ENCODE results near the gene FUZ.
A peak's percentile ranks its signal among the peaks of the same experiment; 100 is the strongest.

Gene FUZ

DNA sequence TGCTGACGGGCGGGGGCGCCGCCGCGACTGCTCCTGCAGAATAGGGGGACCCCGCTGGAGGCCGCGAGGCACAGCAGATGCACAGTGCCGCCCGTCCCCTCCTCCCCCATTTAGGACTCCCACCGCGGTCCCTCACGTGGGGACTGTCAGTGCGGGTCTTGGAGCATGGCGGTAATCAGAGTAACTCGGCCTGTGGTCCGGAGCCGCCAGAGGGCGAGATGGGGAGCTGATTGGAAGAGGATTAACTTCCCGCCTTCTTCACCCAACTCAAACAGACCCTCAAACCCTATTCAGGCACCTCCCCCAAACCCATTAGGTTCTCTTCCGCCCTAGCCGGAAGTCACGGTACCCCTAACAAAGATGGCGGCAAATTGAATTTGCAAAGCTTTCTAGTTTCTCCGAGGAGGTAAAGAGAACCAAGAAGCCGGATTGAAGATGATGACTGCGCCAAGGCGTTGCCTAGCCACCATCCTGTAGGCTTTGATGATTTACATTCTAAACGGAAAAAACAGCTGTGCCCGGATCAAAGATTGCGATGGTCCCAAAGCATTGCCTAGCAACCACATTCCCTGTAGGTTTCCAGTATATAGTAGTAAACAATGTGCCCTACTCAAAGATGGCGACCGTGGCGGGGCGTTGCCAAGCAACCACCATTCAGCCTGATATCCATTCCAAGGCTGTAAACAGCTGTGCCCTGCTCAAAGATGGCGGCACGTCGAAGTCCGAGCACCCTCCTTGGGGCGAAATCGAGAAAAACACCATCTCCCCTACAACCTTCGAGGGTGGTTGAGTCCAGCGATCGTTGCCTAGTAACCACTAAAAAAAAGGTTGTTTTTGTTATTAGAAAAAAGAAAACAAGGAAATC, at the start of gene FUZ:
Gene FUZ, minus strand, starts transcription at position 296 of the 865 bp plus-strand sequence. Its CDS starts 186 bp downstream, at position 110.
- DNase-seq (ENCODE audit: low read depth in 2 of 3, low spot score in 1 of 3) = peak; percentile 84 to 89 (median 88)

DNA sequence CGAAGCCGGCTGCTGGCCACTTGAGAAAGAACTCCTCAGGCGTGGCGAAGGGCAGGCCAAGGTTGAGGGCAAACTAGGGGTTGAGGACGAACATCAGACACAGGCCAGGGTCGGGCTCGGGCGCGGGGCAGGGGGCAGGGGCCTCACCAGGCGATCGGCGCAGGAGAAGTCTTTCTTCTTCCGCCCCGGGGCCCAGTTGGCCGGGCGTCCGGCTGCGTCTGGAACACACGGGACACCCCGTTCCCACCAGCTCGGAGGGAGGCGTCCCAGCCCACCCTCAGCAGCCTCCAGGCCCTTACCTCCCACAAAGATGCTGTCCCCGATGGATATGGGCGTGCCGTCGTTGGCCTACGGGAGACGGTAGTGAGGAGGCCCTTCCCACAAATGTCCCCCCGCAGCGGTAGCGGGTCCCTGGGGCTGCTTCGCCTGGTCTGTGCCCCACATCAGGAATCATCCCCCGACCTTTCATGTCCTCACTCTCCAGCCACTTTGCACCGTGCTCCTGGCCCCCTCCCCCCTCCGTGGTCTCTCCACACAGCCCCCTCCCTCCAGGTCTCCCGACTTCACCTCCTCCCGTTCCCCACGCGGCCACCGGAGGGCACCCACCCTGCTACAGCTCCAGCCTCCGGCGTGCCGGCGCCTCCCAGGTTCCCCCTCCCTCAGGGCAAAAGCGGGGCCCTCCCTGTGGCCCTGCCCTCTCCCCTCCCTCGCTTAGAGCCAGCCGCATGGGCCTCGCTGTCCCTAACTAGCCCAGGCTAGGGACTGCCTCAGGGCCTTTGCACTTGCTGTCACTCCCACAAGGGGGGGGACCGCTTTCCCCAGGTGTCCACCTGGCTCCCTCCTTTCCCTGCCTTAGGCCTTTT, 49.5 kb upstream of the FUZ start:
- no peak for DNase-seq (ENCODE audit: low read depth in 2 of 3, low spot score in 1 of 3)

- DNase-seq (ENCODE audit: low read depth in 2 of 3, low spot score in 1 of 3) = no peak
Observed at GRCh38 chr19:49861541-49862378, 48.7 kb upstream of the FUZ start.

DNA sequence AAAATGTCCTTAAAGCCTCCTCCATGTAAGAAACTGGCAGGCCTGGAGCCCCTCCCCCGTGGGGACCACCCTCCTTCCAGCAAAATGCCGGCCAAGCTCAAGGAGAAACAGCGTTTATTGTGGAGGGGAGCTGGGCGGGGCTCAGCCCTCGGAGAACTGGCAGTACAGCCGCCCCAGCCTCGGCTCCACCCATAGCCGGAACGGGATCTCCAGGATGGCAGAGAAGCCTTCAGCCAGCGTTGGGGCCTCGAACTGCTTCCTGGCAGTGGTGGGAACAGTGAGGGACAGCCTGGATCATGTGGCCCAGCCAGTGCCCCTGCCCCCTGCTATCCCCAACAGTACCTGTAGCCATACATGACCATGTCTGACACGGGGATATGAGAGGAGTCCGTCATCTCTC, 48.0 kb upstream of the FUZ start:
- DNase-seq (ENCODE audit: low read depth in 2 of 3, low spot score in 1 of 3) = no peak

DNA sequence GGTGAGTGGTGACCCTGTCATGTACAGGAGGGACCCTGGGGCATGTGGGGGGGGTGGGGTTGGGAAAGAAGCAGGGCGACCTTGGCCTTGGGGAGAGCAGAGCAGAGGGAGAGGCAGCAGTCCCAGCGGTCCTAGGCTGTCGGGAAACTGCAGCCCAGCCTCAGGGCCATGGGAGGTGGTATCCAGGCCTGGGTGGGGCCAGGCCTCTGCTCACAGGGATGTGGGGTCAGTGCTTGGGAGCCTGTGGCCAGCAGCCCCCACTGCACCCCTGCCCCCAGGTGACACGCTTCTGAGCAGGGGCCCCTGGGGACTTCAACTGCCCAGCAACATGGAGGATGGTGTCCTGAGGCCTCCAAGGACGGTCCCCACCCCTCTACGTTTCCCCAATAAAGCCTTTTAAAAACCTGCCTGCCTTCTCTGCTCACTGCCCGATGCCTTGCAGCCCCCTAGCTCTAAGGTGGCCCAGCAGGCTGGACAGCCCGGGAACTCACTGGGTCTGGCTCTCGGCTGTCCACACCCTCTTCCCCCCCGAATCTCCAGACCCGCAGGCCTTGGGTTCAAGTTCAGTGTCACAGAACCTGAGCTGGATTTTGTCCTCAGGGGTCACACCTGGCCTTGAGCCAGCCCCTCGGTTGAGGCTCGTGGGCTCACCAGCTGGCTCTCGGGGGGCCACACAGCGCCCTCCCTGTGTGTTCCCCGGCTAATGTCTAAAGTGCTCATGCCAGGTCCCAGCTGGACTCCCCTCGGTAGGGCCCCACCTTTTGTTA, 47.4 kb upstream of the FUZ start:
- DNase-seq (ENCODE audit: low read depth in 2 of 3, low spot score in 1 of 3) = no peak

- DNase-seq (ENCODE audit: low read depth in 2 of 3, low spot score in 1 of 3) = no peak
Observed at GRCh38 chr19:49859682-49860335, 46.7 kb upstream of the FUZ start.

GRCh38 chr19:49858088-49858985, 45.2 kb upstream of the FUZ start:
- DNase-seq (ENCODE audit: low read depth in 2 of 3, low spot score in 1 of 3) = no peak

DNA sequence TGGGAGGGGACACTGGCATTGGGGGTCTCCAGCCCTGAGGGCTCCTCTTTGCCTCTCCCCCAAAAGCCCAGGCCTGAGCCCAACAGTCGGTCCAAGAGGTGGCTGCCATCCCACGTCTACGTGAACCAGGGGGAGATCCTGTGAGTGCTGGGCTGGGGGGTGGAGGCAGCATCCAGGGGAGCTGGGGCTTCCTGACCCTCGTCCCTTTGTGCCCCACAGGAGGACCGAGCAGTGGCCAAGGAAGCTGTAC, 44.7 kb upstream of the FUZ start:
- DNase-seq (ENCODE audit: low read depth in 2 of 3, low spot score in 1 of 3) = no peak

DNA sequence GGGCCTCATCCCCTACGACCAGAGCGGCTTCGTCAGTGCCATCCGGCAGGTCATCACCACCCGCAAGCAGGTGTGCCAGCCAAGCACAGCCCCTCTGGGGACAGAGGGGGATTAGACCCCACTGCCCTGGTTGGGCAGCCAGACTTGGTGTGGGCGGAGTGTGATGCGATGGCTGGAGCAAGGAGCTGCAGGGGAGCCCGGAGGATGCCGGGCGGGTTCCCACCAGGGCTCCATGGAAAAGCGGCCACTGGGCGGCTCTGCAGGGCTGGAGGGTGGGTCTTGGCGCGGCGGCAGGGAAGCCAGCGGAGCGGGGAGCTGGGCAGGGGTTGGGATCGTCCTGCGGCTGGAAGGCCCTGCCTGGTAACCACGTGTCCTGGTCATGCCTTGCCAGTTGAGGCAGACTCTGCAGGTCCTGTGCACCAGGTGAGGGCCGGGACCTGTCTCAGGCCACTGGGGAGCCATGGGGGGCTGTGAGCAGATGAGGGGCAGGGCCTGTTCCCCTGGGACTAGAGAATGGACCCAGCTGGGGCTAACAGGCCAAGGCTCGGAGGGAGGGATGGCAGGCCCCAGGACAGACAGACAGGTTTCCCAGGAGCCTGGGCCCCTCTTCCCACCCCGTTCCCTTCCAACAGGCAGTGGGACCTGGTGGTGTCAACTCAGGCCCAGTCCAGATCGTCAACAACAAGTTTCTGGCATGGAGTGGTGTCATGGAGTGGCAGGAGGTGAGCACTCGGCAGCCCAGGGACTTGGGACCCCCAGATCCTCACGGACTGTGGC, 44.2 kb upstream of the FUZ start:
- DNase-seq (ENCODE audit: low read depth in 2 of 3, low spot score in 1 of 3) = no peak

GRCh38 chr19:49856574-49857021, 43.5 kb upstream of the FUZ start:
- DNase-seq (ENCODE audit: low read depth in 2 of 3, low spot score in 1 of 3) = no peak

- no peak for DNase-seq (ENCODE audit: low read depth in 2 of 3, low spot score in 1 of 3)
Observed at GRCh38 chr19:49855676-49856573, 42.8 kb upstream of the FUZ start.

DNA sequence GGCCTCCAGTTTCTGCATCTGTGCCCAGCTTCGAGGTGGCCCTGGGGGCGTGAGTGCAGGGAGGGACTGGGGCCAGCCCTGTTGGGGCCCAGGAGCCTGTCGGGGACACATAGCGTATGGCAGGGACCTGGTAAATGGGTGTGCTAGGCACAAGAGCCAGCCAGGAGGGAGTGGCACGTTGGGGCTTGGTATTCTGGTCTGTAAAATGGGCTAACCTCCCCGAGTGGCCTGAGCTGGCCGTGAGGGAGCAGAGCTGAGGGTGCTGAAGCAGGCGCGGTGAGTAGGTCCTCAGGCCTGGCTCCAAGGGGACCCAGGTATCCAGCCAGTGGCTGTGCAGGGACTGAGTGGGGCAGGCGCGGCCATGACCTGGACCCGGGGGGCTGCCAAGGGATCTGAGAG, 42.2 kb upstream of the FUZ start:
- no peak for DNase-seq (ENCODE audit: low read depth in 2 of 3, low spot score in 1 of 3)

GRCh38 chr19:49854378-49855263, 41.5 kb upstream of the FUZ start:
- DNase-seq (ENCODE audit: low read depth in 2 of 3, low spot score in 1 of 3) = no peak

GRCh38 chr19:49853852-49854377, 40.8 kb upstream of the FUZ start:
- no peak for DNase-seq (ENCODE audit: low read depth in 2 of 3, low spot score in 1 of 3)

- DNase-seq (ENCODE audit: low read depth in 2 of 3, low spot score in 1 of 3) = no peak
Observed at GRCh38 chr19:49852631-49853126, 39.6 kb upstream of the FUZ start.
